ENCODE data around the gene FAN1. TPM values are rescaled to one million over a fixed set of nuclear protein-coding genes. Genes with fewer than 3 reads are reported as not detected.

The FAN1 gene
- total RNA-seq = 23.7 TPM
- polyA plus RNA-seq (ENCODE audit: insufficient read depth, low read depth, low replicate concordance) = 11.4 TPM
- long read RNA-seq, donor 1, full-length matches to known transcripts = 2 of 2 reads
- long read RNA-seq, donor 1, partial matches to known transcripts = 0 of 2 reads
- long read RNA-seq, donor 1, other reads (novel, unspliced or antisense) = 0 of 2 reads
- long read RNA-seq, donor 2, full-length matches to known transcripts = 4 of 20 reads
- long read RNA-seq, donor 2, partial matches to known transcripts = 16 of 20 reads
- long read RNA-seq, donor 2, other reads (novel, unspliced or antisense) = 0 of 20 reads
- long read RNA-seq, donor 3 = 0 reads
- long read RNA-seq, donor 4, full-length matches to known transcripts = 4 of 9 reads
- long read RNA-seq, donor 4, partial matches to known transcripts = 5 of 9 reads
- long read RNA-seq, donor 4, other reads (novel, unspliced or antisense) = 0 of 9 reads
- long read RNA-seq, donor 5 = 0 reads
- long read RNA-seq, donor 6, partial matches to known transcripts = 0 of 2 reads
- long read RNA-seq, donor 6, other reads (novel, unspliced or antisense) = 0 of 2 reads
- long read RNA-seq, donor 7, full-length matches to known transcripts = 5 of 15 reads
- long read RNA-seq, donor 7, partial matches to known transcripts = 4 of 15 reads
- long read RNA-seq, donor 7, other reads (novel, unspliced or antisense) = 6 of 15 reads
- long read RNA-seq, donor 8, full-length matches to known transcripts = 2 of 2 reads
- long read RNA-seq, donor 8, partial matches to known transcripts = 0 of 2 reads
- long read RNA-seq, donor 8, other reads (novel, unspliced or antisense) = 0 of 2 reads
- long read RNA-seq, donor 9 = 0 reads
- long read RNA-seq, donor 10, full-length matches to known transcripts = 4 of 12 reads
- long read RNA-seq, donor 10, partial matches to known transcripts = 8 of 12 reads
- long read RNA-seq, donor 10, other reads (novel, unspliced or antisense) = 0 of 12 reads

DNA sequence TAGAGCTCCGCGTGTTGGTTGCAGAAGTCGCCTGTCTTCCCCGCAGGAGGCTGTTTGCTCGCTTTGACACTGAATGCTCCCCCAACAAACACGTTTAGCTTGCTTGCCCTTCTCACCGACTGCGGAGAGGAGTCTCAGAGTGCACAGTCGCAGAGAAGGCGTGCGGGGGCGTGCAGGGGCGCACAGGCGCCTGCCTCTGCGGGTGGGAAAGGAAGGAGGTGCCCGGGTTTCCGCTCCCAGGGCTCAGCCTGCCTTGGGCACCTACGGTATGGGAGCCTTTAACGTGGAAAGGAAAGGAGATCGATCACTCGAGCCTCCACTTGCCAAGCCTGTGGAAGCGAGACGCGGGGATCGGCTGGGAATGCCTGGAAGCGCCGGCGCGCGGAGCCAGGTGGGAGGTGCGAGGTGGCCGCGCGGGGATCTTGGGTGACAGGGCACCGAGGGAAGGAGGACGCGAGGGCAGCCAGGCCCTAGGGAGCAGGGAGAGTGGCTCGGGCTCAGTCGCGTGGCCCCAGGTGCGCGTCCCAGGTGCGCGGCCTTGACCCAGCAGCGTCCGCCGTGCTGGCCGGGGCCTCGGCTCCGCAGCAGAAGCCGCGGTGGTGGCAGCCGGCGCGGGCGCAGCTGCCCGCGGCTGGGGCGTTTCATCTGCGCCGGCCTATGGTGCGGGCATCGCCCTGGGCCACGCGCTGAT is at the start of gene FAN1:
FAN1 (plus strand) TSS at position 419 of the 691 bp plus-strand sequence. CDS start 749 bp downstream, outside the sequence.
- peak within 1 kb of the TSS; percentile 67 to 84 (median 79) for H3K9ac ChIP-seq (ENCODE audit: low read length in 3 of 3)
- peak within 1 kb of the TSS; percentile 71 to 91 (median 86) for H3K4me3 ChIP-seq (ENCODE audit: low read length in 3 of 3)
- peak within 1 kb of the TSS; percentile 72 to 76 for H3K27ac ChIP-seq (ENCODE audit: low read depth in 2 of 2, low read length in 2 of 2)
- H3K27me3 ChIP-seq (ENCODE audit: control insufficient read depth, insufficient read depth, low read length) = no peaks in the 10 kb centered on the region
- H3K36me3 ChIP-seq (ENCODE audit: control insufficient read depth in 2 of 3, insufficient read depth in 3 of 3, low read length in 3 of 3) = no peaks in the 10 kb centered on the region
- H3K4me1 ChIP-seq (ENCODE audit: control insufficient read depth in 2 of 3, insufficient read depth in 2 of 3, low read depth in 1 of 3, low read length in 3 of 3) = peaks cover 2 to 18% (median 11%) of the 10 kb centered on the region in 3 donors
- TF ChIP-seq, protein P1, sequence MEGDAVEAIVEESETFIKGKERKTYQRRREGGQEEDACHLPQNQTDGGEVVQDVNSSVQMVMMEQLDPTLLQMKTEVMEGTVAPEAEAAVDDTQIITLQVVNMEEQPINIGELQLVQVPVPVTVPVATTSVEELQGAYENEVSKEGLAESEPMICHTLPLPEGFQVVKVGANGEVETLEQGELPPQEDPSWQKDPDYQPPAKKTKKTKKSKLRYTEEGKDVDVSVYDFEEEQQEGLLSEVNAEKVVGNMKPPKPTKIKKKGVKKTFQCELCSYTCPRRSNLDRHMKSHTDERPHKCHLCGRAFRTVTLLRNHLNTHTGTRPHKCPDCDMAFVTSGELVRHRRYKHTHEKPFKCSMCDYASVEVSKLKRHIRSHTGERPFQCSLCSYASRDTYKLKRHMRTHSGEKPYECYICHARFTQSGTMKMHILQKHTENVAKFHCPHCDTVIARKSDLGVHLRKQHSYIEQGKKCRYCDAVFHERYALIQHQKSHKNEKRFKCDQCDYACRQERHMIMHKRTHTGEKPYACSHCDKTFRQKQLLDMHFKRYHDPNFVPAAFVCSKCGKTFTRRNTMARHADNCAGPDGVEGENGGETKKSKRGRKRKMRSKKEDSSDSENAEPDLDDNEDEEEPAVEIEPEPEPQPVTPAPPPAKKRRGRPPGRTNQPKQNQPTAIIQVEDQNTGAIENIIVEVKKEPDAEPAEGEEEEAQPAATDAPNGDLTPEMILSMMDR (IDR thresholded peaks at IDR 0.05; ENCODE audit: borderline replicate concordance, extremely low read depth, insufficient read depth) = no peak
- intact Hi-C loops (cut with DNase I) = loop anchor here (10.0 kb wide), 1 partner anchor 231 kb away; no protein-coding TSS in a partner anchor
- DNase-seq (peak; percentile 93 to 96 (median 94)), FAIRE-seq (no peak)
- no peaks in the 10 kb centered on the region for H3K9me3 ChIP-seq (ENCODE audit: control insufficient read depth in 2 of 3, insufficient read depth in 1 of 3, low read length in 3 of 3)

DNA sequence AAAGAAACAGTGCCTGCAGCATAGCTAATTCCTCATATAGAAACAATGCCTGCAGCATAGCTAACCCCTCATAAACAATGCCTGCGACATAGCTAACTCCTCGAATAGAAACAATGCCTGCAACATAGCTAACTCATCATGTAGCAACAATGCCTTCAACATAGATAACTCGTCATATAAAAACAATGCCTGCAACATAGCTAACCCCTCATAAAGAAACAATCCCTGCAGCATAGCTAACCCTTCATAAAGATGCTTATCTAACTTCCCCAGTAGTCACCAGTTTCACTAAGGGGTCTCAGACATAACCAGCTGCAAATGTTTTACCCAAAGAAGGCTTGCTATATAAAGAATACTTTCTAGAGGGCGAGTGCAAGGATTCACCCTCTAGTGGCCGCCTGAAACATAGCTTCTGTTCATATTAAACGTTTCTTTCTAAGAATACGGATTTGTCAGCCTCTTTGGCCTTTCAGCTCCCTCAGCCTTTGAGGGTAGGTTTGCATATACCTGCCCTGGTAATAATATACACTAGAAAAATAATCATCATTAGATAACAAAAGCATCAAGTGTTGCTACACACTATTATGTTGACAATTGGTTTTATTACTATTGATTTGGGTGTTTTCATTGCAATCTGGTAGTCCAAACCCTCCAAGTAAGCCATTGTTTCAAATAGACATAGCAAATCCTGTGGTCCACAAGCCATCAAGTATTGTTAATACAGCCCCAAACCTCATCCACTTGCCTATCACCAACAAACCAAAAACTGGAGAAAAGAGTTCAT is 44.4 kb upstream of the FAN1 start:
- Histone ChIP-seq H3K4me3 (ENCODE audit: low read length in 3 of 3) (no peak overlapping the region), H3K27ac (ENCODE audit: low read depth in 2 of 2, low read length in 2 of 2) (no peak overlapping the region), H3K9me3 (ENCODE audit: control insufficient read depth in 2 of 3, insufficient read depth in 1 of 3, low read length in 3 of 3) (no peaks in the 10 kb centered on the region), H3K27me3 (ENCODE audit: control insufficient read depth, insufficient read depth, low read length) (no peaks in the 10 kb centered on the region), H3K36me3 (ENCODE audit: control insufficient read depth in 2 of 3, insufficient read depth in 3 of 3, low read length in 3 of 3) (no peaks in the 10 kb centered on the region), H3K9ac (ENCODE audit: low read length in 3 of 3) (no peak overlapping the region), H3K4me1 (ENCODE audit: control insufficient read depth in 2 of 3, insufficient read depth in 2 of 3, low read depth in 1 of 3, low read length in 3 of 3) (no peaks in the 10 kb centered on the region)
- intact Hi-C loops (cut with DNase I) = no loop called here
- FAIRE-seq (no peak), DNase-seq (peak in 2 of 5 donors; percentile 9 to 34)
- TF ChIP-seq, protein P1 (IDR thresholded peaks at IDR 0.05; ENCODE audit: borderline replicate concordance, extremely low read depth, insufficient read depth) = peak; percentile 41

DNA sequence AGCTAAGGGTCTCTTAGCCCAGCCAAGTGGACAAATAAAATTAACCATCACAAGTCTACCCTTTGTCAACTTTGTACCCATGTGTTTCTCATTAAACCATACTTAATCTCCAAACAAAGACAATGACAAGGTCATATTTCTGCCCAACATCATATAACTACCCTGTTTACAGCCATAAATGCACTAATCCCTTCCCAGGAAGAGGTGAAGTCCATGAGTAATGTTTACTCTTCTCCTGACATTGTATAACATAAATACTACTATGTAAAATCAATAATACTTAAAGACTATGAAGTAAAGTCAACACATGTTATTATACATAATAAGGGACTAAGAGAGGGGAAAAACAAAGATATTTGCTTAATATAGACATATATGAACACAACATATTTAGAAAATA is 38.5 kb upstream of the FAN1 start:
- Histone ChIP-seq H3K9me3 (ENCODE audit: control insufficient read depth in 2 of 3, insufficient read depth in 1 of 3, low read length in 3 of 3) (no peaks in the 10 kb centered on the region), H3K4me1 (ENCODE audit: control insufficient read depth in 2 of 3, insufficient read depth in 2 of 3, low read depth in 1 of 3, low read length in 3 of 3) (no peaks in the 10 kb centered on the region), H3K27me3 (ENCODE audit: control insufficient read depth, insufficient read depth, low read length) (no peaks in the 10 kb centered on the region), H3K36me3 (ENCODE audit: control insufficient read depth in 2 of 3, insufficient read depth in 3 of 3, low read length in 3 of 3) (no peaks in the 10 kb centered on the region), H3K4me3 (ENCODE audit: low read length in 3 of 3) (no peak overlapping the region), H3K9ac (ENCODE audit: low read length in 3 of 3) (no peak overlapping the region), H3K27ac (ENCODE audit: low read depth in 2 of 2, low read length in 2 of 2) (no peak overlapping the region)
- FAIRE-seq (no peak), DNase-seq (no peak)
- TF ChIP-seq, protein P1 (IDR thresholded peaks at IDR 0.05; ENCODE audit: borderline replicate concordance, extremely low read depth, insufficient read depth) = no peak
- intact Hi-C loops (cut with DNase I) = no loop called here

All from kidney (tissue), 22 donors.